Hematopoietic multipotent progenitor cell treated with erythropoietin and hydrocortisone succinate and interleukin-3 and kit ligand, for 4 days (in vitro differentiated cells): Measurements from ENCODE around the gene RAI1.
A peak's percentile ranks its signal among the peaks of the same experiment; 100 is the strongest.
"Not testable (repeated sequence)": the region's sequence is repeated elsewhere in the genome, so short reads cannot be mapped to it uniquely, and the experiment has no call there.

ENCODE experiments used
- DNase-seq: peaks from one replicate; pipeline ENCODE4 v3.0.0-alpha.2; 2015

Gene RAI1, protein sequence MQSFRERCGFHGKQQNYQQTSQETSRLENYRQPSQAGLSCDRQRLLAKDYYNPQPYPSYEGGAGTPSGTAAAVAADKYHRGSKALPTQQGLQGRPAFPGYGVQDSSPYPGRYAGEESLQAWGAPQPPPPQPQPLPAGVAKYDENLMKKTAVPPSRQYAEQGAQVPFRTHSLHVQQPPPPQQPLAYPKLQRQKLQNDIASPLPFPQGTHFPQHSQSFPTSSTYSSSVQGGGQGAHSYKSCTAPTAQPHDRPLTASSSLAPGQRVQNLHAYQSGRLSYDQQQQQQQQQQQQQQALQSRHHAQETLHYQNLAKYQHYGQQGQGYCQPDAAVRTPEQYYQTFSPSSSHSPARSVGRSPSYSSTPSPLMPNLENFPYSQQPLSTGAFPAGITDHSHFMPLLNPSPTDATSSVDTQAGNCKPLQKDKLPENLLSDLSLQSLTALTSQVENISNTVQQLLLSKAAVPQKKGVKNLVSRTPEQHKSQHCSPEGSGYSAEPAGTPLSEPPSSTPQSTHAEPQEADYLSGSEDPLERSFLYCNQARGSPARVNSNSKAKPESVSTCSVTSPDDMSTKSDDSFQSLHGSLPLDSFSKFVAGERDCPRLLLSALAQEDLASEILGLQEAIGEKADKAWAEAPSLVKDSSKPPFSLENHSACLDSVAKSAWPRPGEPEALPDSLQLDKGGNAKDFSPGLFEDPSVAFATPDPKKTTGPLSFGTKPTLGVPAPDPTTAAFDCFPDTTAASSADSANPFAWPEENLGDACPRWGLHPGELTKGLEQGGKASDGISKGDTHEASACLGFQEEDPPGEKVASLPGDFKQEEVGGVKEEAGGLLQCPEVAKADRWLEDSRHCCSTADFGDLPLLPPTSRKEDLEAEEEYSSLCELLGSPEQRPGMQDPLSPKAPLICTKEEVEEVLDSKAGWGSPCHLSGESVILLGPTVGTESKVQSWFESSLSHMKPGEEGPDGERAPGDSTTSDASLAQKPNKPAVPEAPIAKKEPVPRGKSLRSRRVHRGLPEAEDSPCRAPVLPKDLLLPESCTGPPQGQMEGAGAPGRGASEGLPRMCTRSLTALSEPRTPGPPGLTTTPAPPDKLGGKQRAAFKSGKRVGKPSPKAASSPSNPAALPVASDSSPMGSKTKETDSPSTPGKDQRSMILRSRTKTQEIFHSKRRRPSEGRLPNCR (N-terminal part only)

DNA sequence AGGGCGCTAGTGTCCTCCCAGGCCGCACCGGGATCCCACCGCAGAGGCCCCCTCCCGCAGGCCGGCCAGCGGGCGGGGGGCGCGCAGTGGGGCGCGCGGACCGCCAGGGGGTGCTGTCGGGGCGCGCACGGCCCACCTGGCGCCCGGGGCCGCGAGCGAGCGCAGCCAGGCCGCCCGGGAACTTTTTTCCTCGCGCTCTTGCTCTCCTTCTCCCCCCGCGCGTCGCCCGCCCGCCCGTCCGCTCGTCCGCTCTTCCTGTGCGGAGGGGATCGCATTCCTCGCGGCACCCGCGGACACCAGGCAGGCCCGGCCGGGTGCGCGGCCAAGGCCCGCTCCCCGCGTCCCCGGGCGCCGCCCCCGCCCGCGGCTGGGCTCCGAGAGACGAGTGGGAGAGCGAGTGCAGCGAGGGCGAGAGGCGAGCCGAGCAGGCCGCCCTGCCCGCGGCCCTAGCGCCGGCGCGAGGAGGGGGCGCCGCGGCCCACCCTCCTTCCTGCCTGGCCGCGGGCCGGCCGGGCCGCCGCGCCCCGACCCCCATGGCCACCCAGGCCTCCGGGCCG, at the start of gene RAI1:
Gene RAI1 (plus strand): TSS at position 272 of the 557 bp plus-strand sequence. CDS start 111,491 bp downstream, outside the sequence.
- DNase-seq: peak; percentile 93

DNA sequence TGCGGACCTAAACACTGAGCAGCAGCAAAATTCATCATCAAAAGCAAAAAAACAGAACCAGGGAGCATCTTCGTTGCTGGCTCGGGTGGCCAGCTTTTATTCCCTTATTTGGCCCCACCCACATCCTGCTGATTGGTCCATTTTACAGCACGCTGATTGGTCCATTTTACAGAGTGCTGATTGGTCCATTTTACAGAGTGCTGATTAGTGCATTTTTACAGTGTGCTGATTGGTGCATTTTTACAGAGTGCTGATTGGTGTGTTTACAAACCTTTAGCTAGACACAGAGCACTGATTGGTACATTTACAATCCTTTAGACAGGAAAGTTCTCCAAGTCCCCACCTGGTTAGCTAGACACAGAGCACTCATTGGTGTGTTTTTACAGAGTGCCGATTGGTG, 48.6 kb upstream of the RAI1 start:
- DNase-seq: not testable (repeated sequence)

DNA sequence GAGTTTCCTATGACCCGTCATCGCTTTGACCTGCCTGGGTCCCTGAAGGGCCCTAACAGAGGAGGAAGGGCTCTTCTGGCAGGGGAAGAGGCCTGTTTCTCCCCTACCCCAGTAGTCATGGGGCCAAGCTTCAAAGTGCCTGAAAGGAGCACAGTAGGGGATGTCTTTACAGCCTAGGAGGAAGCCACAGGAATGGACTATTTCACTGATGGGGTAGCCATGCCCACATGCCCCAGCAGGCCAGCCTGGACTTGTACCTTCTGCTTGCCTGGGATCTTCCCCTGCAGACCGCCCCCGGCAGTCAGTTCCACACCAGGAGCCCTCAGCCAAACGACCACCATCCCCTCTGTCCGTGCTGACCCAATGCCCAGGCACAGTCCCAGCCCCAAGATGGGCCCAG, 47.9 kb upstream of the RAI1 start:
- DNase-seq: no peak

- no peak for DNase-seq
These were observed 46.1 kb upstream of the RAI1 start for GRCh38 chr17:17635126-17635525.

DNA sequence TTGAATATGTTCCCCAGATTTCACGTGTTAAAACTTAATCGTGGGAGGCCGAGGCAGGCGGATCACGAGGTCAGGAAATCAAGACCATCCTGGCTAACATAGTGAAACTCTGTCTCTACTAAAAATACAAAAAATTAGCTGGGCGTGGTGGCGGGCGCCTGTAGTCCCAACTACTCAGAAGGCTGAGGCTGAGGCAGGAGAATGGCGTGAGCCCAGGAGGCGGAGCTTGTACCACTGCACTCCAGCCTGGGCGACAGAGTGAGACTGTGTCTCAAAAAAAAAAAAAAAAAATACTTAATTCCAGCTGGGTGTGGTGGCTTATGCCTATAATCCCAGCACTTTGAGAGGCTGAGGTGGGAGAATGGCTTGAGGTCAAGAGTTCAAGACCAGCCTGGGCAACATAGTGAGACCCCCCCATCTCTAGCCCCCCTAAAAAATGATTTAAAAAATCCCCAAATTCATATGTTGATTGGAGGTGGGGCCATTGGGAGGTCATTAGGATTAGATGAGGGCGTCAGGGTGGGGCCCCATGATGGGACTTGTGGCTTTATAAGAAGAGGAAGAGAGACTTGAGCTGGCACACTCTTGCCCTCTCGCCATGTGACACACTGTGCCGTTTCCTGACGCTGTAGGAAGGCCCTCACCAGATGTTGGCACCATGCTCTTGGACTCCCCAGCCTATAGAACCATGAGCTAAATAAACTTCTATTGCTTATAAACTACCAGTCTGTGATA, 45.6 kb upstream of the RAI1 start:
- DNase-seq: peak; percentile 54

DNA sequence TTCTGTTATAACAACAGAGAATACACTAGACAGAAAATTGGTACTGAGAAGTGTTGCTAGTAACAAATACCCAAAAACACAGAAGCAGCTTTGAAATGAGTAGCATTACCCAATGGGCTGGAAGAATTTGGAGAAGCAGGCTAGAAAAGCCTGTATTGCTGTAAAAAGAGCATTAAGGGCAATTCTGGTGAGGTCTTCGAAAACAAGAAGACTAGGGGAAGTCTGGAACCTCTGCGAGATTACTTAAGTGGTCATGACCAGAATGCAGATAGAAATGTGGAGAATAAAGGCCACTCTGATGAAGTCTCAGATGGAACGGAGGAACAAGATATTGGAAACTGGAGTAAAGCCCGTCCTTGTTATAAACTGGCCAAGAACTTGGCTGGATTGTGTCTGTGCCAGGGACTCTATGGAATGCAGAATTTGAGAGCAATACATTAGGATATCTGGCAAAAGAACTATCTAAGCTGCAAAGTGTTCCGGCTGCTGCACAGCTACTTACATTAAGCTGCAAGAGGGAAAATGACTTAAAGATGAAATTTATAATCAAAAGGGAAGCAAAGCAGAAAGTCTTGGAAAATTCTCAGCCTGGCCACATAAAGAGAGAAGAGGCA, 44.9 kb upstream of the RAI1 start:
- no peak for DNase-seq

- DNase-seq: no peak
These were observed 42.8 kb upstream of the RAI1 start for GRCh38 chr17:17638467-17638866.

GRCh38 chr17:17639661-17640270, 41.5 kb upstream of the RAI1 start:
- peak; percentile 29 for DNase-seq

- DNase-seq: peak; percentile 90
These were observed 39.4 kb upstream of the RAI1 start for GRCh38 chr17:17641621-17642409.

DNA sequence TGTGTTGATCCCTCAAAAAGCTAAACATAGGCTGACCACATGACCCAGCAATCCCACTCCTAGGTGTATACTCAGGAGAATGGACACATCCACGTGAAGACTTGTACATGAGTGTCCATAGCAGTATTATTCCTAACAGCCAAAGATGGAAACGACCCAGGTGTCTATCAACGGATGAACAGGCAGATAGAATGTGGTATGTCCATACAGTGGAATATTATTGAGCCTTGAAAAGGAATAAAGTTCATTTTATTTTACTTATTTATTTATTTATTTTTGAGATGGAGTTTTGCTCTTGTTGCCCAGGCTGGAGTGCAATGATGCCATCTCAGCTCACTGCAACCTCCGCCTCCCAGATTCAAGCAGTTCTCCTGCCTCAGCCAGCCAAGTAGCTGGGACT, 36.1 kb upstream of the RAI1 start:
- DNase-seq: not testable (repeated sequence)

- DNase-seq: no peak
These were observed 35.3 kb upstream of the RAI1 start for GRCh38 chr17:17645961-17646360.

- DNase-seq: no peak
These were observed 33.6 kb upstream of the RAI1 start for GRCh38 chr17:17647524-17648178.

GRCh38 chr17:17648762-17649161, 32.5 kb upstream of the RAI1 start:
- no peak for DNase-seq

- no peak for DNase-seq
These were observed 30.3 kb upstream of the RAI1 start for GRCh38 chr17:17650959-17651358.

DNA sequence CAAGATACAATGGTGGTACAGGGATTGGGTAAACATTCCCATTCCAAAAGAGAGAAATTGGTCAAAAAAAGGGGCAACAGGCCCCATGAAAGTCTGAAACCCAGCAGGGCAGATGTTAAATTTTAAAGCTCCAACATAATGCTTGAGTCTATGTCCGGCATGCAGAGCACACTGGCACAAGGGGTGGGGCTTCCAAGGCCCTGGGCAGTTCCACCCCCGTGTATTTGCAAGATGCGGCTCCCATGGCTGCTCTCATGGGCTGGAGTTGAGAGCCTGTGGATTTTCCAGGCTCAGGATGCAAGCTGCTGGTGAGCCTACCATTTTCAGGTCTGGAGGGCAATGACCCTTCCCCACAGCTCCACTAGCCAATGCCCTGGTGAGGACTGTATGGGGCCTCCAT, 27.9 kb upstream of the RAI1 start:
- DNase-seq: no peak

- DNase-seq: no peak
These were observed 21.9 kb upstream of the RAI1 start for GRCh38 chr17:17659340-17659739.

- DNase-seq: no peak
These were observed 20.1 kb upstream of the RAI1 start for GRCh38 chr17:17661134-17661533.

DNA sequence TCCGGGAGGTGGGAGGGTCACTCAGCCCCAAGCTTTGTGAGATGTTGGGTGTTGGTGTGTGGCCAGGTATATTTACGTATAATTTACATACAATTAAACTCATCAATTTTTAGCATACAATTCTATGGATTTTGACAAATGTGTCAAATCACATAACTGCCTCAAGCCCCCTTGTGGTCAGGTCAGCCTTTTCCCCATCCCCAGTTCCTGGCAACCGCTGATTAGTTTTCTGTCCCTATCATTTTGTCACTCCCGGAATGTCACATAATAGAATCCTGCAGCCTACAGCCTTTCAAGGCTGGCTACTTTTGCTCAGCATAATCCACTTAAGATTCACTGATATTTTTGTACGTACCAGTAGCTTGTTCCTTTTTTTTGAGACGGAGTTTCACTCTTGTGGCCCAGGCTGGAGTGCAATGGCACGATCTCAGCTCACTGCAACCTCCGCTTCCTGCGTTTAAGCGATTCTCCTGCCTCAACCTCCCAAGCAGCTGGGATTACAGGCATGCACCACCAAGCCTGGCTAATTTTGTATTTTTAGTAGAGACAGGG, 19.3 kb upstream of the RAI1 start:
- no peak for DNase-seq
